ENCODE data around the gene URAD.
"Not testable (repeated sequence)": the region's sequence is repeated elsewhere in the genome, so short reads cannot be mapped to it uniquely, and the experiment has no call there.

Gene URAD

GRCh38 chr13:27988520-27988919, at the start of gene URAD:
Gene URAD (minus strand): TSS chr13:27988693. CDS start chr13:27988637, 56 bp downstream.
- DNase-seq, result no peak

- no peak for DNase-seq
Observed at GRCh38 chr13:28037399-28037798, 48.9 kb upstream of the URAD start.

GRCh38 chr13:28035146-28035782, 46.8 kb upstream of the URAD start:
- DNase-seq, result no peak

GRCh38 chr13:28033894-28034655, 45.6 kb upstream of the URAD start:
- no peak for DNase-seq

- DNase-seq, result not testable (repeated sequence)
Observed at GRCh38 chr13:28032438-28032837, 43.9 kb upstream of the URAD start.

- DNase-seq, result no peak
Observed at GRCh38 chr13:28031896-28032288, 43.4 kb upstream of the URAD start.

GRCh38 chr13:28031220-28031895, 42.9 kb upstream of the URAD start:
- DNase-seq, result no peak

- DNase-seq, result no peak
Observed at GRCh38 chr13:28027607-28028364, 39.3 kb upstream of the URAD start.

- DNase-seq, result no peak
Observed at GRCh38 chr13:28027071-28027470, 38.6 kb upstream of the URAD start.

- DNase-seq, result no peak
Observed at GRCh38 chr13:28026508-28026907, 38.0 kb upstream of the URAD start.

- DNase-seq, result no peak
Observed at GRCh38 chr13:28022848-28023518, 34.5 kb upstream of the URAD start.

- DNase-seq, result no peak
Observed at GRCh38 chr13:28014301-28014700, 25.8 kb upstream of the URAD start.

- DNase-seq, result no peak
Observed at GRCh38 chr13:28013482-28013881, 25.0 kb upstream of the URAD start.

GRCh38 chr13:28012896-28013295, 24.4 kb upstream of the URAD start:
- DNase-seq, result no peak

GRCh38 chr13:28012383-28012782, 23.9 kb upstream of the URAD start:
- DNase-seq, result no peak

GRCh38 chr13:28010046-28010445, 21.6 kb upstream of the URAD start:
- DNase-seq, result no peak

GRCh38 chr13:28005016-28005415, 16.5 kb upstream of the URAD start:
- not testable (repeated sequence) for DNase-seq

- DNase-seq, result no peak
Observed at GRCh38 chr13:28002886-28003698, 14.6 kb upstream of the URAD start.

- no peak for DNase-seq
Observed at GRCh38 chr13:28001837-28002473, 13.5 kb upstream of the URAD start.

- no peak for DNase-seq
Observed at GRCh38 chr13:28001049-28001448, 12.6 kb upstream of the URAD start.

- DNase-seq, result no peak
Observed at GRCh38 chr13:28000567-28000966, 12.1 kb upstream of the URAD start.
